MG63 (cell line): ENCODE measurements around the gene NHLRC4. TPM values are rescaled to one million over a fixed set of nuclear protein-coding genes. Genes with fewer than 3 reads are reported as not detected.

ENCODE experiments used
- DNase-seq: peaks from one replicate; pipeline ENCODE4 v3.0.0-alpha.2; 2020
- H3K27me3 ChIP-seq: fragments of 250-450 bp; sonication (Bioruptor Pico); 2 replicates; pipeline ENCODE4 v1.5.1; 2020; ENCODE audit warnings: mild to moderate bottlenecking, moderate library complexity
- H3K36me3 ChIP-seq: fragments of 250-450 bp; sonication (Bioruptor Pico); 2 replicates; pipeline ENCODE4 v1.5.1; 2020; ENCODE audit warnings: mild to moderate bottlenecking, moderate library complexity
- H3K4me3 ChIP-seq: fragments of 250-450 bp; sonication (Bioruptor Pico); 2 replicates; pipeline ENCODE4 v1.5.1; 2020; ENCODE audit warnings: mild to moderate bottlenecking, moderate library complexity
- H3K9me3 ChIP-seq: fragments of 250-450 bp; sonication (Bioruptor Pico); 2 replicates; pipeline ENCODE4 v1.5.1; 2020; ENCODE audit warnings: mild to moderate bottlenecking, moderate library complexity
- total RNA-seq: library from RNA; depleted of rRNA; stranded (reverse); fragments of >200 nt; shearing (Covaris generic); gene quantifications from 2 replicates; pipeline ENCODE4 v1.2.3, GENCODE V29; 2014; ENCODE audit warnings: low replicate concordance

The NHLRC4 gene
- total RNA-seq, 1 experiment from 2014 or later, result not detected

DNA sequence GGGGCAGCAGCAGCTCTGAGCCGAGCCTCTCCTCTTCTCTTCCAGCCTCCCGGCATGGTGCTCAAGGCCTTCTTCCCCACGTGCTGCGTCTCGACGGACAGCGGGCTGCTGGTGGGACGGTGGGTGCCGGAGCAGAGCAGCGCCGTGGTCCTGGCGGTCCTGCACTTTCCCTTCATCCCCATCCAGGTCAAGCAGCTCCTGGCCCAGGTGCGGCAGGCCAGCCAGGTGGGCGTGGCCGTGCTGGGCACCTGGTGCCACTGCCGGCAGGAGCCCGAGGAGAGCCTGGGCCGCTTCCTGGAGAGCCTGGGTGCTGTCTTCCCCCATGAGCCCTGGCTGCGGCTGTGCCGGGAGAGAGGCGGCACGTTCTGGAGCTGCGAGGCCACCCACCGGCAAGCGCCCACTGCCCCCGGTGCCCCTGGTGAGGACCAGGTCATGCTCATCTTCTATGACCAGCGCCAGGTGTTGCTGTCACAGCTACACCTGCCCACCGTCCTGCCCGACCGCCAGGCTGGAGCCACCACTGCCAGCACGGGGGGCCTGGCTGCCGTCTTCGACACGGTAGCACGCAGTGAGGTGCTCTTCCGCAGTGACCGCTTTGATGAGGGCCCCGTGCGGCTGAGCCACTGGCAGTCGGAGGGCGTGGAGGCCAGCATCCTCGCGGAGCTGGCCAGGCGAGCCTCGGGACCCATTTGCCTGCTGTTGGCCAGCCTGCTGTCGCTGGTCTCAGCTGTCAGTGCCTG, 7.4 kb downstream of the NHLRC4 start:
- H3K9me3 ChIP-seq, result no peaks in the 10 kb centered on the region
- H3K27me3 ChIP-seq, result no peaks in the 10 kb centered on the region
- H3K4me3 ChIP-seq, result no peak overlapping the region
- peaks cover 27% of the 10 kb centered on the region for H3K36me3 ChIP-seq
- DNase-seq, result no peak

DNA sequence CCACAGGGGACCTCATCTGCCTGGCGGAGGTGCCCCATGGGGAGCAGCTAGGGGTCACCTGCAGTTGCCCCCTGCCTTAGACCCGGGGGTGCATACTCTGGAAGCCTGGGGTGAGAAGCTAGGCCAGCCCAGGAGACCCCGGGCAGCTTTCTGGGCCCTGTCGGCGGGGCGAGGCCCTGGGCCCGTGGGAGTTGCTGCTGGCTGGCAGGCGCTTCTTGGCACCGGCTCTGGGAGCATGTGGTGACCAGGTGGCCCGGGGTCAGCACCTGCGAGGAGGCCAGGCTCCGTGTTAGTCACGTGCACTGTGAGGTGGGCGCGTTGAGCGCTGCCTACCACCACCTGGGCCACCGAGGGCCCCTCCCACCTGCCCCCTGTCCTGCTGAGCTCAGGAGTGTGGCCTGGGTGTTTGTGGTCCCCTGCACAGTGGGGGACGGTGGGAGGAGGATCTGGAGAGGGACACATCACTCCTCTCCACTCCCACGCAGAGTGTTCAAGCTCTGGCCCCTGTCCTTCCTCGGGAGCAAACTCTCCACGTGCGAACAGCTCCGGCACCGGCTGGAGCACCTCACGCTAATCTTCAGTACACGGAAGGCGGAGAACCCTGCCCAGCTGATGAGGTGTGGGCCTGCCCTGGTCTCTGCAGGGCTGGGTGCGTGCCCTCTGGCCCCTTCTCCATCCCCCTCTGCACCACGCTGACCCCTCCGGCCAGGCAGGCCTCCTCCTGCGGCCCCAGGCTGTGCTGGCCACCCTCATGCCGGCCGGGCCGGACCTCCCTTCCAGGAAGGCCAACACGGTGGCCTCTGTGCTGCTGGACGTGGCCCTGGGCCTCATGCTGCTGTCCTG, 8.8 kb downstream of the NHLRC4 start:
- Histone ChIP-seq H3K9me3 (no peaks in the 10 kb centered on the region), H3K36me3 (peaks cover 27% of the 10 kb centered on the region), H3K4me3 (no peak overlapping the region), H3K27me3 (no peaks in the 10 kb centered on the region)
- no peak for DNase-seq

DNA sequence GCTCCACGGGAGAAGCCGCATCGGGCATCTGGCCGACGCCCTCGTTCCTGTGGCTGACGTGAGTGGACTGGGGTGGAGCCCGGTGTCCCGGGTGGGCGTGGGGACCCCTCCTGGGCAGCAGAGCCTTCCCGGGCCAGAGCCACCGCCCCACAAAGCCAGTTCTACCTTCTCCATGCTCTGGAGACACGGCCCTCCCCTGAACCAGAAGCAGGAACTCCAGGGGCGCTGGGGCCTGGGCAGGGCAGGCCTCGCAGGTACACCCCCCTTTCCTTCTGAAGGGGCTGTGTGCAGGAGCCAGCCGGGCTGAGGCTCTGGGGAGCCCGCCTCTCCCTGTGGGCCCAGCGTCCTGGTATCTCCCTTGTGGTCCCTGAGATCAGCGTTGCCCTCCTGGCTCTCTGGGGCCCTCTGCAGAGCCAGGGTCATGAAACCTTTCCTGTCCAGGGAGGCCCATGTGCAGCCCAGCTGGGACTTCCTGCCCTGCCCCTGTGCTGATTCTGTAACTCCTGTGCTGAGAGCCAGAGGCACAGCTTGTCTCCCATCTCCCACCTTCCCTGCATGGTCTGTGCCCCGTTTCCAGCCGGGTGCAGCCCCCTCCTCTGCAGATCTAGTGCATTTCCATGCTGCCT, 9.5 kb downstream of the NHLRC4 start:
- Histone ChIP-seq H3K36me3 (peaks cover 29% of the 10 kb centered on the region), H3K9me3 (no peaks in the 10 kb centered on the region), H3K27me3 (no peaks in the 10 kb centered on the region), H3K4me3 (no peak overlapping the region)
- DNase-seq, result no peak

DNA sequence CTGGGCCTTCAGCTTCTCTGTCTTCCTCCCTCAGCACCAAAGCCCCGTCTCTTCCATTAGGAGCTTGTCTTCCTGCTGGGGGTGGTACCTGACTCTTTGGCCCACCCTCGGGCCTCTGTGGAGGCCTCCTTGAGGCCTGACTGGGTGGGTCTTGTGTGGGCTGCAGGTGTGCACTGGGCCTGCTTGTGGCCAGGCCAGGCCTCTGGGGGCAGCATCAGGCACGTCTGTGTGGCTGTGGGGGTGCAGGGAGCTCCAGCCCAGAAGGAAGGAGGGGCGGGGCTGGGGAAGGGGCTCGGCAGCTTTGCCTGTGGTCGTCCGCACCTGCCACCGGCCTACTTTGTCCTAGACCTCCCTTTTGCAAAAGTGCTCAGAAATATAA, 10.0 kb downstream of the NHLRC4 start:
- H3K4me3 ChIP-seq, result no peak overlapping the region
- no peak for DNase-seq
- H3K36me3 ChIP-seq, result peaks cover 26% of the 10 kb centered on the region
- H3K9me3 ChIP-seq, result no peaks in the 10 kb centered on the region
- H3K27me3 ChIP-seq, result no peaks in the 10 kb centered on the region

DNA sequence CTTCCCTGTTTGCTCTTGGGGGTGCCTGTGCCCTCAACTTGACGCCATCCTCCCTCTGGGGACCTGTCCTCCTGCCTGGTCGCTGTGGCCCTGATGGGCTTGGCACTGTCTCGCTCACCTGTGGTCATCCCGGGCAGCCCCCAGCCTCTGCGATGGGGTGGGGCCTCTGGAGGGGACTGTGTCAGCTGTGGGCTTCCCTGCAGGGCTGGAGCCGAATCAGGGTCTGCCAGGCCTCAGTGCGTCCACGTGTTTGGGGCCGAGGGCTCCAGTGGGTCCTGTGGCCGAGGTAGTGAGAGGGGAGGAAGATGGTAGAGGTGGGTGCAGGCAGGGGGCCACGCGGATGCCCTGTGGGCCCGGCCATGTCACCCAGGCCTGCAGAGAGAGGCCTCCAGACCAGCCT, 11.0 kb downstream of the NHLRC4 start:
- H3K4me3 ChIP-seq, result no peak overlapping the region
- no peaks in the 10 kb centered on the region for H3K27me3 ChIP-seq
- no peak for DNase-seq
- H3K36me3 ChIP-seq, result peaks cover 22% of the 10 kb centered on the region
- H3K9me3 ChIP-seq, result no peaks in the 10 kb centered on the region

DNA sequence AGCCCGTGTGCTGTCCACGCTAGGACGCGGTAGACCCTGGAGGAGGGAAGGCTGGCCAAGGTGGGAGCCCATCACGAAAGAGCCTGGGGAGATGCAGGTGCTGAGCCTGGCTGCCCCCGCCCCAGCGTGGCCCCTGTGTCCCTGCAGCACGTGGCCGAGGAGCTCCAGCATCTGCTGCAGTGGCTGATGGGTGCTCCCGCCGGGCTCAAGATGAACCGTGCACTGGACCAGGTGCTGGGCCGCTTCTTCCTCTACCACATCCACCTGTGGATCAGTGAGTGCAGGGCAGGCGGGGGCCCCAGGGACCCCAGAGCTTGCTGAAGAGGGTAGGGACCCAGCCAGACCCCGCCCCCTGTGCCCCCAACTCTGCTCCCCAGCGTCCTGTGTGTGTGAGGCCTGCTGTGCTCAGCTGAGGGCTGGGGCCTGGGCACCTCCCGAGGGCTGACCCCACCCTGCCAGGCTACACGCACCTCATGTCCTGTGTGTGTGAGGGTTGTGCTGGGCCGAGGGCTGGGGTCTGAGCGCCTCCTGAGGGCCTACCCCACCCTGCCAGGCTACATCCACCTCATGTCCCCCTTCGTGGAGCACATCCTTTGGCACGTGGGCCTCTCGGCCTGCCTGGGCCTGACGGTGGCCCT, 11.5 kb downstream of the NHLRC4 start:
- H3K27me3 ChIP-seq, result no peaks in the 10 kb centered on the region
- H3K36me3 ChIP-seq, result peaks cover 22% of the 10 kb centered on the region
- DNase-seq, result no peak

DNA sequence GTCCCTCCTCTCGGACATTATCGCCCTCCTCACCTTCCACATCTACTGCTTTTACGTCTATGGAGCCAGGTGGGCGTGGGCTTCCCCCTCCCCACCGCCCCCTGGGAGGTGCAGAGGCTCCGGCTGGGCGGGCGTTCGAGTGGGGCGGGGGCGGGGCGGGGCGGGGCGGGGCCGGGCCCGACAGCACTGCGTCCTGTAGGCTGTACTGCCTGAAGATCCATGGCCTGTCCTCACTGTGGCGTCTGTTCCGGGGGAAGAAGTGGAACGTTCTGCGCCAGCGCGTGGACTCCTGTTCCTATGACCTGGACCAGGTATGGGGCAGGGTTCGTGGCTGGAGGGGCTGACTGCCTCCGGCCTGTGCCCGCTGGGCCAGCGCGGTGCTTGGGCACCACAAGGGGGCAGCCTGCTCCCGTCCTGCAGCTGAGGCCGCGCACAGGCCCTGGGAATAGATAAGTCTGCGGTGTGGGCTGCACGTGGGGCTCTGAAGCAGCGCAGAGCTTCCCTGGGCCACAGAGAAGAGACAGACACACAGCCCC, 12.1 kb downstream of the NHLRC4 start:
- H3K27me3 ChIP-seq, result no peaks in the 10 kb centered on the region

More for the DNA sequence above, 11.5 kb downstream of the NHLRC4 start:
- H3K9me3 ChIP-seq, result no peaks in the 10 kb centered on the region
- no peak overlapping the region for H3K4me3 ChIP-seq

DNA sequence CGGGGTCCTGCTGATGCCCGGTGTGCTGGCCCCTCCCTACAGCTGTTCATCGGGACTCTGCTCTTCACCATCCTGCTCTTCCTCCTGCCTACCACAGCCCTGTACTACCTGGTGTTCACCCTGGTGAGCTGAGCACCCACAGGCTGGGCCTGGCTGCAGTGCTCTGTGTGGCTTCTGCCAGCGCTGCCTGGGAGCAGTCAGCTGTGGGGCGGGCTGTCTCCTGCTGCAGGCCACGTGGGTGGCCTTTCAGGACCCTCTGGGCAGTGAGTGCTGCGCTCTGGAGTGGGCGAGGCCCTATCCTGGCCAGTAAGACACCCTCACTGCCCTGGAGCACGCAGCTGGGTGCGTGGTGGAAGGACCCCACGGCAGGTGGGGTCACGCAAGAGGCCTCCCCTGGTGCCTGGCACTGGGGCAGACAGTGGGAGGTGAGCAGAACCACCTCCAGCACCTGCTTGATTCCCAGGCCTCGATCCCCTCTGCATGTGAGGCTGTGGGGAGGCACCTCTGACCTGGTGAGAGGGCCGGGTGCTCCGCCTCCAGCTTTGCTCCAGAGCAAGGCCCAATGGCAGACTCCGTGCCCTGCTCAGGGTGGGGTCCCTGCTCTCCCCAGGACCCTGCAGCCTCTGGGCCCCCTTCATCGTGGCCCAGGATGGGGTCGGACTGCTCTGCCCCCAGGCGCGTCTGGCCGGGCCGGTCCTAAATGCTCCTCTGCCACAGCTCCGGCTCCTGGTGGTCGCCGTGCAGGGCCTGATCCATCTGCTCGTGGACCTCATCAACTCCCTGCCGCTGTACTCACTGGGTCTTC, 13.5 kb downstream of the NHLRC4 start:
- DNase-seq, result no peak
- H3K36me3 ChIP-seq, result peaks cover 4% of the 10 kb centered on the region
- no peaks in the 10 kb centered on the region for H3K27me3 ChIP-seq
- H3K4me3 ChIP-seq, result no peak overlapping the region
- no peaks in the 10 kb centered on the region for H3K9me3 ChIP-seq

More for the DNA sequence above, 12.1 kb downstream of the NHLRC4 start:
- peak; percentile 38 for DNase-seq
- H3K4me3 ChIP-seq, result no peak overlapping the region
- H3K36me3 ChIP-seq, result peaks cover 16% of the 10 kb centered on the region
- no peaks in the 10 kb centered on the region for H3K9me3 ChIP-seq

DNA sequence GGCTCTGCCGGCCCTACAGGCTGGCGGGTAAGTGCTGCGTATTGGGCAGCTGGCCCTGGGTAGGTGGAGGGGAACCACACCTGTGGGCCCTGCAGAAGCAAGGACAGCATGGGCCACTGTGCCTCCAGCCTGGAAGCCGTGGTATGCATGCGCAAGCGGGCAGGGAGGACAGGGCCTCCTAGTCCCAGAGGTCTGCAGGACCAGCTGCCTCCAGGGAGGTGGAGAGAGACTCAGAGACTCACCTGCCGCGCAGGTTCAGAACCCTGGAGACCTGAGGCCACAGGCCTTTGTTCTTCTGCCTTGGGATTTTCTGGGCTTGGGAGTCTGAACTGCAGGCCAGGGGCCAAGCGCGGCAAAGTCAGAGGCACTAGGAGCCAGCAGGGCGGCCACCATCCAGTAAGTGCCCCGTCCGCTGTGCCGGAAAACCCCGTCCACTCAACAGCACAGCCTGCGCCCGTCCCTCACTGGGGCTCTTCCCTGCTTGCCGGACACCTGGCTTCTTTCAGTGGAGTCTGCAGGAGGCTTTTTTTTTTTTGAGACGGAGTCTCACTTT, 14.2 kb downstream of the NHLRC4 start:
- no peak for DNase-seq

DNA sequence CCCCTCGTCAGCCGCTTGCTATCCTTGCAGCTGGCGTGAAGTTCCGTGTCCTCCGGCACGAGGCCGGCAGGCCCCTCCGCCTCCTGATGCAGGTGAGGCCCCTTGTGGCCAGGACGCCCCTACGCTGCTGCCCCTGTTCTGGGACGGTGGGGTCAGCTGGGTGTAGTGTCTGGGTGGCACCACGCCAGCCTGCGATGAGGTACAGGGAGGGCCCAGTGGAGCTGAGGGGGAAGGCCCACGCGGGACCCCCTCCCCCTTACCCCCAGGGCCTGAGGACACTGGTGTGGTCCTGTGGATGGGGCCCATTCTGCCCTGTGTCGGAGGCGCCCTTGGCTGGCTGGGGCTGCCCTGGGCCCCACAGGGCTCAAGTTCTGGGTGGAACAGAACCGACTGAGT, 15.4 kb downstream of the NHLRC4 start:
- H3K36me3 ChIP-seq, result peaks cover 3% of the 10 kb centered on the region
- no peak overlapping the region for H3K4me3 ChIP-seq
- no peak for DNase-seq
- no peaks in the 10 kb centered on the region for H3K27me3 ChIP-seq
- H3K9me3 ChIP-seq, result no peaks in the 10 kb centered on the region

More for the DNA sequence above, 14.2 kb downstream of the NHLRC4 start:
- H3K27me3 ChIP-seq, result no peaks in the 10 kb centered on the region
- peaks cover 4% of the 10 kb centered on the region for H3K36me3 ChIP-seq
- no peaks in the 10 kb centered on the region for H3K9me3 ChIP-seq
- no peak overlapping the region for H3K4me3 ChIP-seq

DNA sequence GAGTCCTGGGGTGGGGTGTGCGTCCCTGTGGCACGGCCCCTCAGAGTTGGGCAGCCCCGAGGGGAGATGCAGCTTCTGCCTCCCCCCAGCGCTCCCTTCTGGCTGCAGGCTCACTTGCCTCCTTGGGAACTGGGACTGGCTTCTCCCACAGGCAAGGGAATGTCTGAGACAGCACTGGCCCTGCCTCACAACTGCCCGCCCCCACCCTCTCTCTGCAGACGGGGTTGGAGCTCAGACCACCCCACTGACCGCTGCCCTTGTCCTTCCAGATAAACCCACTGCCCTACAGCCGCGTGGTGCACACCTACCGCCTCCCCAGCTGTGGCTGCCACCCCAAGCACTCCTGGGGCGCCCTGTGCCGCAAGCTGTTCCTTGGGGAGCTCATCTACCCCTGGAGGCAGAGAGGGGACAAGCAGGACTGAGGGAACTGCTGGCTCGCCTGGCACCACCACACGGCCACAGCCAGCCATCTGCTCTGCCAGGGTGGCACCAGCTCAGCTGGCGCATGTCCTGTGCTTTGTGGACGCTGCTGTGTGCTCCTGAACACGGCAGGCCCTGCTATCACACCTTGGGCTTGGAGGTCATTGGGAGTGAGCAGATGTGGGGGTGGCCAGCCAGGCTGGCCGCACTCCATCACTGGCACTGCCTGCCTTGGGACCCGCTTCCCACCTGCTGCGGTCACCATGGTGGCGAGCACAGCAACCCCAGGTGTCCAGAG, 16.0 kb downstream of the NHLRC4 start:
- Histone ChIP-seq H3K9me3 (no peaks in the 10 kb centered on the region), H3K36me3 (peaks cover 7% of the 10 kb centered on the region), H3K4me3 (no peak overlapping the region), H3K27me3 (no peaks in the 10 kb centered on the region)
- DNase-seq, result no peak

DNA sequence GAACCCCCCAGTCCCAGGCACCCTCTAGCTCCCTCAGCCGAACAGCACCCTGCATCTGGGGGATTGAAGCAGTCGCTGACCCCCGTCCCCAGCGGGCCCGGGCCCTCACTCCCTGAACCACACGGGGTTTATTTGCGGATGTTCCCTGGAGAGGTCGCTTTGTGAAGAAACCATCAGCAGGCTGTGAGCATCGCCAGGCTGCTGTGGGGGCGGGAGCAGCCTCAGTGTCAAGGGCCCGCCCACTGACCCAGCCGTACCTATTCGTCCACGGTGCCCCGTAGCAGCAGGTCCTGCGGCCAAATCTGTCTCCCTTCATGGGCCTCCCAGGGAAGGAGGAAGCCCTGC, 16.6 kb downstream of the NHLRC4 start:
- Histone ChIP-seq H3K36me3 (peaks cover 13% of the 10 kb centered on the region), H3K27me3 (no peaks in the 10 kb centered on the region), H3K9me3 (no peaks in the 10 kb centered on the region), H3K4me3 (no peak overlapping the region)
- DNase-seq, result no peak

DNA sequence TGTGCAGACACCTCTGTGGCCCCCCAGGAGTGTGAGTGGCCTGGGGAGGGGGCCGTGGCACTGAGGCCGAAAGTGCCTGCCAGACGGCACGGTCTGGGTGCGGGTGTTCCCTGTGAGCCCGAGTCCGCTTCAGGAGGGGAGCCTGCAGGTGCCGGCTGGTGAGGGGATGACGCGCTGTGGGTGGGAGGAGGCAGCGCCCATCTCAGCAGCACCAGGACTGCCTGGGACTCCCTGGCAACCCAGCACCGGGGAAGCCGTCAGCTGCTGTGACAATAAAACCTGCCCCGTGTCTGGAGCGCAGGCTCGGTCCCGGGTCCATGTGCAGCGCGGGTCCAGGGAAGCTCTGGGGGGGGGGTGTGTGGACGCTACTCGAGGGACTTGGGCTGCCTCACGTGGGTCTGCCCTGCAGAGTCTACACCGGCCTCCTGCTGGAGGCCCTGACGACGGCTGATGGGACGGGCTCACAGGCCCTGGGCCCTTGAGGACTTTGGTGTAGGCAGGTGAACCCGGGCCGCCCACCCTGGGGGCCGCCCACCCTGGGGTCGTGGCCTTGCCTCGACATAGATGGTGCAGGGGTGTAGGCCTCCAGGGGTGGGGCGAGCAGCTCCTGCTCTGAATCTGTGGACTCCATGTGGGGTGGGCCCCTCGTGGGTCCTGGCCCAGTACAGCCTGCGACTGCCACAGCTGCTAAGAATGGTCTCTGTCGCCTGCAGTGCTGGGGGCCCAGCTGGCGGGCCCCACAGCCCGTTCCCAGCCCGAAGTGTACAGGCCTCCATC, 17.2 kb downstream of the NHLRC4 start:
- no peak for DNase-seq
- Histone ChIP-seq H3K4me3 (no peak overlapping the region), H3K9me3 (no peaks in the 10 kb centered on the region), H3K36me3 (peaks cover 13% of the 10 kb centered on the region), H3K27me3 (no peaks in the 10 kb centered on the region)

DNA sequence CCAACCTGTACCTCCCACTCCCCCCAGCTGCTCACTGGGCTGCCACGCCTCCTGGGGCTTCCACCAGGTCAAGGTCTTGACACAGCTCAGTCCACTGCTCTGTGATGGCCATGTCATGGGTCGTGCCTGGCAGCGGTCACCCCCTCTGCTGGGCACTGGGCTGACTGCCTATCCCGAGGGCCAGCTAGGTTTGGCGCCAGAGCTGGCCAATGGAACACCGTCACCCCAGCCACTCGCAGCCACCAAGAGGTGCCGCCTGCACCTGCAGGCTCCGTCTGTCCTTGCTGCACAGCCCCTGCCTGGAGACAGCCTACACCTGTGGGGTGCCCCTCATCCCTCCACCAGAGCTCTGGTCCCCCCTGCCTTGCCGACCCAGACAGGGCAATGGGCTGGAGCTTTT, 18.5 kb downstream of the NHLRC4 start:
- Histone ChIP-seq H3K36me3 (peaks cover 13% of the 10 kb centered on the region), H3K27me3 (no peaks in the 10 kb centered on the region), H3K9me3 (no peaks in the 10 kb centered on the region), H3K4me3 (no peak overlapping the region)
- DNase-seq, result no peak
